HG03439 (cell line): ENCODE results near the gene CDC20.

Source experiments
- ATAC-seq: cut with Tn5 transposase; IDR thresholded peaks from one replicate; pipeline ENCODE4 v1.9.1; 2021; ENCODE audit warnings: mild to moderate bottlenecking, moderate library complexity; ENCODE audit not compliant: unreplicated experiment

Gene CDC20

GRCh38 chr1:43327549-43328292, 31.1 kb upstream of the CDC20 start:
- ATAC-seq: no peak

GRCh38 chr1:43329995-43330751, 28.6 kb upstream of the CDC20 start:
- ATAC-seq: no peak

- ATAC-seq: no peak
Observed at GRCh38 chr1:43331688-43332087, 27.1 kb upstream of the CDC20 start.

GRCh38 chr1:43334453-43335205, 24.2 kb upstream of the CDC20 start:
- no peak for ATAC-seq

GRCh38 chr1:43337588-43337987, 21.2 kb upstream of the CDC20 start, which contains the start of gene MPL:
Gene MPL, plus strand, starts transcription at chr1:43337818. Its CDS starts 31 bp downstream, at chr1:43337849.
- ATAC-seq: no peak

GRCh38 chr1:43338001-43338400, 20.8 kb upstream of the CDC20 start:
- no peak for ATAC-seq

- ATAC-seq: no peak
Observed at GRCh38 chr1:43339584-43340232, 19.1 kb upstream of the CDC20 start.

GRCh38 chr1:43340559-43340958, 18.2 kb upstream of the CDC20 start:
- ATAC-seq: no peak

GRCh38 chr1:43344267-43344850, 14.4 kb upstream of the CDC20 start:
- ATAC-seq: no peak

- no peak for ATAC-seq
Observed at GRCh38 chr1:43345120-43345519, 13.7 kb upstream of the CDC20 start.

- ATAC-seq: no peak
Observed at GRCh38 chr1:43346636-43347035, 12.1 kb upstream of the CDC20 start.

- ATAC-seq: no peak
Observed at GRCh38 chr1:43348343-43348808, 10.4 kb upstream of the CDC20 start.

- ATAC-seq: no peak
Observed at GRCh38 chr1:43348809-43349593, 9.8 kb upstream of the CDC20 start.

- ATAC-seq: no peak
Observed at GRCh38 chr1:43349594-43350306, 9.0 kb upstream of the CDC20 start.

- ATAC-seq: no peak
Observed at GRCh38 chr1:43350976-43351375, 7.8 kb upstream of the CDC20 start.

GRCh38 chr1:43351421-43352350, 7.1 kb upstream of the CDC20 start:
- ATAC-seq: no peak

GRCh38 chr1:43352351-43352705, 6.5 kb upstream of the CDC20 start:
- no peak for ATAC-seq

GRCh38 chr1:43352881-43353280, 5.9 kb upstream of the CDC20 start:
- ATAC-seq: no peak
